NCI-H1930 (cell line): ENCODE results near the gene SNN.

Experiments
- DNase-seq, 2 experiments: peaks; one replicate each; lab custom pipeline; 2025; lab: John Stamatoyannopoulos, UW

SNN gene

DNA sequence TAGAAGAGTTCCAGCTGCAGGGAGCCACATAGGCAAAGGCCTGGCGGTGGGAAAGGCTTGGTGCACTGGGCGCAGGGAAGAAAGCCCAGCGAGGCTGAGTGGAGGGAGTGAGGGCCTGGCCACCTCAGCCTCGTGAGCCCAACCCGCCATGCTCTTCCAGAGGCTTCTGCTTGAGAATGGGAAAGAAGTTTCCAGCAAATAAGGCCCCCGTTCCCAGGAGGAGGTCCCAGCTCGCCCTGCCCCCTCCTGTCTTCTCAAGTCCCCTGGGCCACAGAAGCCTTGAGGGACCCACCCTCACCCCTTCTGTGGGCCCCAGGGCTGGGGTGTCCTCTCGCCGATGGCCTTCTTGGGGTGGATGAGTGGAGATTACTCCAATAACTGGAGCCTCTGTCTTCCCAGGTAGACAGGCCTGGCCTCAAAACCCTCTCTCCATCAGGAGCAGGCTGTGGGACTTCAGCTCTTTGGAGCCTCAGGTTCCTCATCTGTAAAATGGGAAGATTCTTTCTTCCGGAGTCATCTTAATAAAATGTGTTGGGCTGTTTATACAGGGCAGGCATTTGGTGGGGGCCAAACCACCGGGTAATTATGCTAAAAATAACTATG lies 933 bp upstream of the SNN start:
- DNase-seq = no peak

- no peak for DNase-seq
These were observed 546 bp downstream of the SNN start for GRCh38 chr16:11668623-11669379.

DNA sequence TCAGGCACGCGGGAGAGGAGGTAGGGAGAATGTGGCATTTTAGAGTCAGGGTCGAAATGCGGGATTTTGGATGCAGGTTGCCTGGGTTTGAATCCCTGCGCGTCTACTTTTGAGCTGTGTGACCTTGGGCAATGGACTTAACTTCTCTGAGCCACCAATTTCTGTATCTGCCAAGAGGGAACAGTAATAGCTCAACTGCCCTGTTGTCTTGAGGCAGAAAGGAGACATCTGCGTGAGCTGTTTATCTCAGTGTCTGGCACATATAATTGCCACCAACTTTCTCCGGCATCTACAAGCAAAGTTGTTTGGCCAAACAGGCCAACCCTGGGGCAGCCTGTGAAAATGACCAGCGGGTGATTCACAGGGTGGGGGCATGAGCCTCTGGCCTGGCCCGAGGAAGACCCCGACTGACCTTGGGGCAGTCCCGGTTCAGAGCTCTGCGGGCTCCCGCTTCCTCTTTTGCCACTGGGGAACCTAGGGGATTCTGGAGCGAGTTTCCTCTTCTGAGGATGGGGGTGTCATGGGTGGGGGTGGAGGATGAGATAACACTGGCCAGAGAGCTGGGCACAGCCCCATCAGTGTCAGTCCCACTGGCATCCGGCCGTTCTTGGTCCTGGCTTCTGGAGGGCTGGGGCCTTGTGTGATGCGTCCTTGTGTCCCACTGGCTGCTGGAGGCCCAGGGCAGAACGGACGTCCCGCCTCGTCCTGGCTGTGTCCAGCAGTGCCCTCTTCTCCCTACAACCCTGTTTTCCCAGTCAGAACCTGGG lies 1.3 kb downstream of the SNN start:
- DNase-seq = no peak

GRCh38 chr16:11670171-11671131 lies 2.2 kb downstream of the SNN start:
- no peak for DNase-seq

DNA sequence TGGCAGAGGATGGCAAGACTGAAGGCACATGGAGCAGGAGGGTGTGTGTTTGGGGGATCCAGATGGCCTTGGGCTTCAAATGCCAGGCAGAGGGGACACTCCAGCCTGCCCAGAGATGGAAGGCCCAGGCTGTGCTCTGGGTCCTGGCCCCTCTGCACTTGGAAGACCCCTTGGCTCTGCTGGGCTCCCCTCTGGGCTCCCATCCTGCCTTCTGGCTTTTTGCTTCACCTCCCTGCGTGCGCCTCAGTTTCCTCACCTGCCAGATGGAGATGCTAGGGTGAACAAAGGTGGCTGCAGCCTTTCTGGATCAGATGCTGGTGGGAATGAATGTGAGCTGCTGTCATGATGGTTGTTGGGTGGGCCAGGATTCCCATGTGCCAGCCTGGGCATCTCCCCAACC lies 3.0 kb downstream of the SNN start:
- DNase-seq = no peak

- DNase-seq = no peak
These were observed 3.4 kb downstream of the SNN start for GRCh38 chr16:11671676-11672075.

- DNase-seq = no peak
These were observed 4.2 kb downstream of the SNN start for GRCh38 chr16:11672206-11673090.

DNA sequence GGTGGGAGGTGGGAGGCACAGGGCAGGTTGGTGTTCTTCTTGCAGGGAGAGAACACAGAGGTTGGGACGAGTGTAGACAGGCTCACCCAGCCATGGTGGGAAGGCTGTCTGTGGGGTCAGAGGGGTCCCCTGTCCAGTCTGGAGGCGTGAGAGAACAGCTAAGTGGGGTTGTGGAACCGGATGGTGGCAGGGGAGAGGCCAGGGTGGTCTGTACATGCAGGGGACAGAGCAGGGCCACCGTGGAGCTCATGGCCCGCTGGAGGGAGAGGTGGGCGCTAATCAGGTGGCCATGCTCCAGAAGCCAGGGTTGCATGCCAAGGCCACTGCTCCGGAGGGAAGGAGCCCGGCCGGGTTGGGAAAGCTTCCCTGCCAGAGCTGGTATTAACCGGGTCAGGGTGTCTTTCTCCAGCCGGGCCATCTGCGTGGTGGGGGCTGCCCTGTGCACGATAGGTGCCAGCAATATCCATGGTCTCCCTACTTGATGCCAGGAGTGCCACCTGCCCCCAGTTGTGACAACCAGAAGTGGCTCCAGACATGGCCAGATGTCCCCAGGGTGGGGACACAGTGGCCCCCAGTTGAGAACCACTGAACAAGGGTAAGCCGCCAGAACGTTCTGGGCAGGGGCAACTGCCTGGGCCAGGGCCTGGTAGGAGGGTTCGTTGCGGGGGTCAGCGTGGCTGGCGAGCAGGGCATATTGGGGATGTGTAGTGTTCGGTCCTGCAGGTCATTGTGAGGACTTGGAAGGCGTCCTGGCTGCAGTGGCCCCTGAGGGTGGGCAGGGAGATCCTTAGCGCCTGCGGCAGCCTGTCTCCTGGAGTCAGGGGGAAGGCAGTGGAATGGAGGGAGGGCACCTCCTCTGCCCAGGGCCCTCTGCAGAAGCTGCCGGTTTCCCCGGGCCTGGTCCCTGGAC lies 5.1 kb downstream of the SNN start:
- no peak for DNase-seq

DNA sequence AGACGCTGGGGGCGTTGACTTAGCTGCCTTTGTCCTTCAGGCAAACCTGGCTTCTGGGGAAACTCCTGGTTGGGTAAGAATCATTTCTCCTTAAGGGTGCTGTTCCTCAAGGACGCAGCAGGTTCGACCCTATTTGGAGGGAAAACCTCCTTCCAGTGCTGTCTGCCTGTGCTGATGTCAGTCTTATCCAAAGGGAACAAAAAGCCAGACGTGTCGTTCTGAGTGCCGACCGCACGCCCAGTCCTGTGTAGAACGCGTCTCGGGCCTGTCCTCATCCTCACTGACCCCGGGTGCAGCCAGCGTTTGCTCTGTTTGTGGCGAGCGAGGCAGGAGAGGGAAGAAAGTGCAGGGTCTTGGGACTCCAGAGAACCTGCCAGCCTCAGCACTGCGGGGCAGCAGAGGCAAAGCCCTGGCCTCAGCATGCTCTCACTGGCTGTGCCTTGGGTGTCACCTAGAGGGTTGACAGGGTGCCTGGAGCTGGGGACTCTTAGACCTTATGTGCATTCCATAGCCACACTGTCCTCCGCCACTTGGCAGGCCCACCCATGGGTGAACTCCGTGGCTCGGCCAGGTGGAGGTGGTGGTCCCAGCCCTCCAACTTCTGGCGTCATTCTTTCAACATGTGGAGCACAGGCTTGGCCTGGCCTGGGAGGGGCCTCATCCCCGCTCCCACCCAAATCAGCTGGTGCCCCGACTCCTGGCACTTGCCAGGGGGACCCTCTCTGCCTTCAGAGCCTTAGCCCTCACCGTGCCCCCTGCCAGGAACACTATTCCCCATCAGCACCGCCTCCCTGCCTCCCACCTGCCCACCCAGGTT lies 6.0 kb downstream of the SNN start:
- no peak for DNase-seq

DNA sequence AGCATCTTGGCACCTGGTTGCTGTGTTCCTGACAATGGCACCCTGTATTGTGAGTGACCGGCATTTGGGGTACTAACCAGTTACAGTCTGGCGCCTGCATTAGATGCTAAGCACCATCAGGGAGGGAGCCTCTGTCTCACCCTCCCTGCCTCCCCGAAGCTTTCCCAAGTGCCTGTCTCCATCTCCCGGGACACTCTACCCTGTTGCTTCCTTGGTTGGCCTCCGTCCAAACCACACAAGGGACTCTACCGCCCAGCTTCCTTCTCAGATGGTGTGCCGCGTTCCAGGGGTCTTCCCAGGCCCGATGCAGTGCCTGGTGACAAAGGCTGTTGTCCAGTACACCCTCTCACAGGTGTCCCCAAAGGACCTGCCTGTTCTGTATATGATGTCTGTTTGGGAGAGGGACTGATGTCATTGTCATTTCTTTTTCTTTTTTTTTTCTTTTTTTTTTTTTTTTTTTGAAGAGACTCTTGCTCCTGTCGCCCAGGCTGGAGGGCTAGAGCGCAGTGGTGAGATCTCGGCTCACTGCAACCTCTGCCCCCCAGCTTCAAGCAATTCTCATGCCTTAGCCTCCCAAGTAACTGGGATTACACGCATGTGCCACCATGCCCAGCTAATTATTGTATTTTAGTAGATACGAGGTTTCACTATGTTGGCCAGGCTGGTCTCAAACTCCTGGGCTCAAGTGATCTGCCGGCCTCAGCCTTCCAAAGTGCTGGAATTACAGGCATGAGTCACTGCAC lies 6.7 kb downstream of the SNN start:
- DNase-seq = no peak

GRCh38 chr16:11675561-11676511 lies 7.6 kb downstream of the SNN start:
- no peak for DNase-seq

DNA sequence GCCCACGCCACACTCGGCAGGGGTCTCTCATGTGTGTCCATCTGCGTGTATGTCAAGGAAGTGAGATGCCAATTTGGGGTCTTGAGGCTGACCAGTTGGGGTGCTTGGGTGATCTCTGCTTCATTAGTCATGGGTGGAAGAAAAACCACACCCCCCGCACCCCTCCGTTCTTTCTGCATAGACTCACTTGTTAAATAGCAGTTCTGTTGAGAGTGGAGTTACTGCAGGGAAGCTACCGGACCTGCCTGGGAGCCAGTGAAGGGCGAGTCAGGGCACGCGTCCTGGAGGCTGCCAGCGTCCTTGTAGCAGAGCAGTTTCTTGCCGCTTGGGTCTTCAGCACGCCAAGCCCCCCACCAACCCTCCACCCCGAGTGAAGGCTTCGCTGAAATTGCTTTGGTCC lies 8.5 kb downstream of the SNN start:
- no peak for DNase-seq

DNA sequence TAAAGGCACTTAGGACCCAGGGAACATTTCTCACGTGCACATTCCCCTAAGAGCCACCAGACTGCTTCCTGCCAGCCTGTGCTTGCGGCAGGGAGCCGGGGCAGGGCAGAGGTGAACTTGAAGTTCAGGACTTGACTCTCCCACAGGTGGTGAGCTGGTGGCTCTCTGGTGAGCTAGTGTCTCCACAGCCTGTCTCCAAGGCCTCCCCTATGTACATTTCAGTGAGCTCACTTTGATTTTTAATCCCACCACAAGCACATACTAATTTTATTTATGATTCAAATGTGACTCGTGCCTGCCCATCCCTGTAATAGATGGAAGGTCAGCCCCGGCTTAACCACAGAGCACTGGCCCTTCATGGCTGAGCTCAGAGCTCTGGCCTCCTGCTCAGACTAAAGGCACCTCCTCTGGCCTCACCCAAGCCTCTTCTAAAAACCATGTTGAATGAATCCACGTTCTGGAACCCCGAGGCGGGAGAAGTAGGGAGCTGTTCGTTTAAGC lies 9.2 kb downstream of the SNN start:
- DNase-seq = no peak

GRCh38 chr16:11677959-11678881 lies 10.0 kb downstream of the SNN start:
- no peak for DNase-seq

DNA sequence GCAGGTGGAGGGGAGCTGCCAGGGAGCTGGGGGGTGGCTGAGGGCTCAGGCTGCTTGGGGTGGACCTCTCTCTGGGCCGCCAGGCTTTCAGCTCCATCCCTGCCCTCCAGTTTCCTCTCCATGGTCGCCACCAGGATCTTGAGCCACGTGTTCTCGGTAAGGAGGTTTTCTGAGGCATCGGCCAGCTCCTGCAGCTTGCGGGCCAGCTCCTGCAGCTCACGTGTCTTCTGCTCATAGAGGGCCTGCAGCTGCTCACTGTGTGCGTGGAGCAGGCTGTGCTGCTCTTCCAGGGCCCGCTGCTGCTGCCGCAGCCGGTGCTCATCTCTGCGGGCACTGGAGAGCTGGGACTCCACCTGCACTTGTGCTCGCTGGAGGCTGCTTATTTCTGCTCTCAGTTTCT lies 11.0 kb downstream of the SNN start:
- no peak for DNase-seq
